Measurements from ENCODE around the gene FNTB.

DNA sequence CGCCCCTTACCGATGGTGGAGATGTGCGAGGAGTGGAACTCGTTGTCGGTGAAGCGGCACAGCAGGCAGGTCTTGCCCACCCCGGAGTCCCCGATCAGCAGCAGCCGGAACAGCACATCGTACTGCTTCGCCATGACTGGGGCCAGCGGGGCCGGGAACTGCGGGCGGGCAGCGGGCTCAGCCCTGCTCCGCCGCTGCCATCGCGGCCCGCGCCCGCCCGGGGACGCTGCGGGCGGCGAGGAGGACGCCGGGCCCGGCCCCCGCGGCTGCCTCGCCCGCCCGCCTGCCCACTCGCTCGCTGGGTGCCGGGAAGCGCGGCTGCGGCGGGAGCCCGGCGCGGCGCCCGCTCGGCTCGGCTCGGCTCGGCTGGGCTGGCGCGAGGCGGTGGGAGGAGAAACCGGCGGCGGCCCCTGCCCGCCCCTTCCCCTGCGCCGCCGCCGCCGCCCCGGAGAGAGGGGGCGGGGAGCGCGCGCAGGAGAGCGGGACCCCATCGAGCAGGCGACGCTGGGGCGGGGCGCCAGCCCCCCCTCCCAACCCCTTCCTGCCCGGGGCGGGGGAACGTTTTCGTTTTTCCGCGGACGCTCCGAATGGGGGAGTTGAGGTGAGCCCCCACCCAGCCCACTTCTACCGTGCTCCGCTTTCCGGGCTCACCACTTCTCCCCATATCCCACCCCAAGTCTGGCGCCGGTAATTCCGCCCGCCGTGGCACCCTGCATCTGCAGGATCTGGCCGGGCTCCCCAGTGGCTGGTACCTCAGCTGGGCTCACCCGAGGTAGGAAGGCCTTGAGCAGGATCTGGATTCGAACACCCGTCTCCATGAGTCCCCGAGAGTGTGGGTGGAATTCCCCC is 14.5 kb upstream of the FNTB start, which contains the start of gene RAB15:
- TF ChIP-seq REST (IDR thresholded peaks at IDR 0.05; ENCODE audit: unreplicated experiment) (no peak), CTCF (conservative IDR thresholded peaks at IDR 0.05; ENCODE audit: low read depth in 2 of 2) (no peak), EZH2phosphoT487 (IDR thresholded peaks at IDR 0.05; ENCODE audit: unreplicated experiment) (no peak), EZH2 (IDR thresholded peaks at IDR 0.05; ENCODE audit: low read depth, unreplicated experiment) (no peak), CREB1 (CRISPR knock-in tag; IDR thresholded peaks at IDR 0.05; ENCODE audit: low read depth) (no peak), STAT1 (IDR thresholded peaks at IDR 0.05; ENCODE audit: unreplicated experiment) (no peak), ZNF331 (CRISPR knock-in tag; IDR thresholded peaks at IDR 0.05; ENCODE audit: low read depth) (no peak), NANOG (IDR thresholded peaks at IDR 0.05; ENCODE audit: borderline replicate concordance) (no peak), POLR2AphosphoS5 (IDR thresholded peaks at IDR 0.05; ENCODE audit: low read depth) (no peak), JUNB (IDR thresholded peaks at IDR 0.05; ENCODE audit: unreplicated experiment) (no peak), ZNF114 (CRISPR knock-in tag; IDR thresholded peaks at IDR 0.05) (no peak)
- TF ChIP-seq, protein P1, sequence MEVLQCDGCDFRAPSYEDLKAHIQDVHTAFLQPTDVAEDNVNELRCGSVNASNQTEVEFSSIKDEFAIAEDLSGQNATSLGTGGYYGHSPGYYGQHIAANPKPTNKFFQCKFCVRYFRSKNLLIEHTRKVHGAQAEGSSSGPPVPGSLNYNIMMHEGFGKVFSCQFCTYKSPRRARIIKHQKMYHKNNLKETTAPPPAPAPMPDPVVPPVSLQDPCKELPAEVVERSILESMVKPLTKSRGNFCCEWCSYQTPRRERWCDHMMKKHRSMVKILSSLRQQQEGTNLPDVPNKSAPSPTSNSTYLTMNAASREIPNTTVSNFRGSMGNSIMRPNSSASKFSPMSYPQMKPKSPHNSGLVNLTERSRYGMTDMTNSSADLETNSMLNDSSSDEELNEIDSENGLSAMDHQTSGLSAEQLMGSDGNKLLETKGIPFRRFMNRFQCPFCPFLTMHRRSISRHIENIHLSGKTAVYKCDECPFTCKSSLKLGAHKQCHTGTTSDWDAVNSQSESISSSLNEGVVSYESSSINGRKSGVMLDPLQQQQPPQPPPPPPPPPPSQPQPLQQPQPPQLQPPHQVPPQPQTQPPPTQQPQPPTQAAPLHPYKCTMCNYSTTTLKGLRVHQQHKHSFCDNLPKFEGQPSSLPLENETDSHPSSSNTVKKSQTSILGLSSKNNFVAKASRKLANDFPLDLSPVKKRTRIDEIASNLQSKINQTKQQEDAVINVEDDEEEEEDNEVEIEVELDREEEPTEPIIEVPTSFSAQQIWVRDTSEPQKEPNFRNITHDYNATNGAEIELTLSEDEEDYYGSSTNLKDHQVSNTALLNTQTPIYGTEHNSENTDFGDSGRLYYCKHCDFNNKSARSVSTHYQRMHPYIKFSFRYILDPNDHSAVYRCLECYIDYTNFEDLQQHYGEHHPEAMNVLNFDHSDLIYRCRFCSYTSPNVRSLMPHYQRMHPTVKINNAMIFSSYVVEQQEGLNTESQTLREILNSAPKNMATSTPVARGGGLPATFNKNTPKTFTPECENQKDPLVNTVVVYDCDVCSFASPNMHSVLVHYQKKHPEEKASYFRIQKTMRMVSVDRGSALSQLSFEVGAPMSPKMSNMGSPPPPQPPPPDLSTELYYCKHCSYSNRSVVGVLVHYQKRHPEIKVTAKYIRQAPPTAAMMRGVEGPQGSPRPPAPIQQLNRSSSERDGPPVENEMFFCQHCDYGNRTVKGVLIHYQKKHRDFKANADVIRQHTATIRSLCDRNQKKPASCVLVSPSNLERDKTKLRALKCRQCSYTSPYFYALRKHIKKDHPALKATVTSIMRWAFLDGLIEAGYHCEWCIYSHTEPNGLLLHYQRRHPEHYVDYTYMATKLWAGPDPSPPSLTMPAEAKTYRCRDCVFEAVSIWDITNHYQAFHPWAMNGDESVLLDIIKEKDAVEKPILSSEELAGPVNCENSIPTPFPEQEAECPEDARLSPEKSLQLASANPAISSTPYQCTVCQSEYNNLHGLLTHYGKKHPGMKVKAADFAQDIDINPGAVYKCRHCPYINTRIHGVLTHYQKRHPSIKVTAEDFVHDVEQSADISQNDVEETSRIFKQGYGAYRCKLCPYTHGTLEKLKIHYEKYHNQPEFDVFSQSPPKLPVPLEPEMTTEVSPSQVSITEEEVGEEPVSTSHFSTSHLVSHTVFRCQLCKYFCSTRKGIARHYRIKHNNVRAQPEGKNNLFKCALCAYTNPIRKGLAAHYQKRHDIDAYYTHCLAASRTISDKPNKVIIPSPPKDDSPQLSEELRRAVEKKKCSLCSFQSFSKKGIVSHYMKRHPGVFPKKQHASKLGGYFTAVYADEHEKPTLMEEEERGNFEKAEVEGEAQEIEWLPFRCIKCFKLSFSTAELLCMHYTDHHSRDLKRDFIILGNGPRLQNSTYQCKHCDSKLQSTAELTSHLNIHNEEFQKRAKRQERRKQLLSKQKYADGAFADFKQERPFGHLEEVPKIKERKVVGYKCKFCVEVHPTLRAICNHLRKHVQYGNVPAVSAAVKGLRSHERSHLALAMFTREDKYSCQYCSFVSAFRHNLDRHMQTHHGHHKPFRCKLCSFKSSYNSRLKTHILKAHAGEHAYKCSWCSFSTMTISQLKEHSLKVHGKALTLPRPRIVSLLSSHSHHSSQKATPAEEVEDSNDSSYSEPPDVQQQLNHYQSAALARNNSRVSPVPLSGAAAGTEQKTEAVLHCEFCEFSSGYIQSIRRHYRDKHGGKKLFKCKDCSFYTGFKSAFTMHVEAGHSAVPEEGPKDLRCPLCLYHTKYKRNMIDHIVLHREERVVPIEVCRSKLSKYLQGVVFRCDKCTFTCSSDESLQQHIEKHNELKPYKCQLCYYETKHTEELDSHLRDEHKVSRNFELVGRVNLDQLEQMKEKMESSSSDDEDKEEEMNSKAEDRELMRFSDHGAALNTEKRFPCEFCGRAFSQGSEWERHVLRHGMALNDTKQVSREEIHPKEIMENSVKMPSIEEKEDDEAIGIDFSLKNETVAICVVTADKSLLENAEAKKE (CRISPR knock-in tag; IDR thresholded peaks at IDR 0.05): no peak
- TF ChIP-seq, protein P2, sequence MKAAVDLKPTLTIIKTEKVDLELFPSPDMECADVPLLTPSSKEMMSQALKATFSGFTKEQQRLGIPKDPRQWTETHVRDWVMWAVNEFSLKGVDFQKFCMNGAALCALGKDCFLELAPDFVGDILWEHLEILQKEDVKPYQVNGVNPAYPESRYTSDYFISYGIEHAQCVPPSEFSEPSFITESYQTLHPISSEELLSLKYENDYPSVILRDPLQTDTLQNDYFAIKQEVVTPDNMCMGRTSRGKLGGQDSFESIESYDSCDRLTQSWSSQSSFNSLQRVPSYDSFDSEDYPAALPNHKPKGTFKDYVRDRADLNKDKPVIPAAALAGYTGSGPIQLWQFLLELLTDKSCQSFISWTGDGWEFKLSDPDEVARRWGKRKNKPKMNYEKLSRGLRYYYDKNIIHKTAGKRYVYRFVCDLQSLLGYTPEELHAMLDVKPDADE (IDR thresholded peaks at IDR 0.05): no peak

Data from GM23338 (cell line).